Tibial artery (tissue), 4 donors: Measurements from ENCODE around the gene STAB2.

Experiments used
- DNase-seq, 2 donors: peaks; one replicate each; pipeline ENCODE4 v3.0.0-alpha.2; 2019
- H3K27ac ChIP-seq, 2 donors: fragments of 200-600 bp; sonication (generic) in 1 of 2; 1 replicate in 1 of 2; 2 replicates in 1 of 2; pipeline ENCODE4 v1.5.1; 2018 to 2019; ENCODE audit warnings: mild to moderate bottlenecking in 1 of 2
- H3K27me3 ChIP-seq, 2 donors: fragments of 200-600 bp; sonication (generic) in 1 of 2; one replicate each; pipeline versions ENCODE4 v1.5.1 to v1.6.0; 2016 to 2019
- H3K36me3 ChIP-seq, 3 donors: fragments of 200-600 bp; sonication (generic) in 2 of 3; one replicate each; pipeline ENCODE4 v1.5.1; 2016 to 2019; ENCODE audit warnings: mild to moderate bottlenecking in 2 of 3
- H3K4me1 ChIP-seq, 4 donors: fragments of 200-600 bp; sonication (generic) in 2 of 4; 1 replicate in 3 of 4; 2 replicates in 1 of 4; pipeline ENCODE4 v1.5.1; 2016 to 2019
- H3K4me3 ChIP-seq, 2 donors: fragments of 200-600 bp; sonication (generic) in 1 of 2; 1 replicate in 1 of 2; 2 replicates in 1 of 2; pipeline ENCODE4 v1.5.1; 2018 to 2019; ENCODE audit warnings: mild to moderate bottlenecking in 2 of 2
- H3K9me3 ChIP-seq, 3 donors: fragments of 200-600 bp; sonication (generic) in 1 of 3; one replicate each; pipeline ENCODE4 v1.5.1; 2016 to 2019
- intact Hi-C: fragments of 100-400 bp; cut with DNase I; formaldehyde crosslinking; loops from one replicate; pipeline ENCODE4 v1.15.0; 2023; ENCODE audit warnings: low total_unique reads
- TF ChIP-seq, protein P1 (sequence below), 2 experiments: fragments of 200-600 bp in 1 of 2; fragments of 450-650 bp in 1 of 2; IDR thresholded peaks; one replicate each; pipeline ENCODE4 v1.5.1; 2017 to 2019; ENCODE audit warnings: antibody characterized with exemption in 2 of 2, mild to moderate bottlenecking in 1 of 2, moderate library complexity in 1 of 2

The STAB2 gene

DNA sequence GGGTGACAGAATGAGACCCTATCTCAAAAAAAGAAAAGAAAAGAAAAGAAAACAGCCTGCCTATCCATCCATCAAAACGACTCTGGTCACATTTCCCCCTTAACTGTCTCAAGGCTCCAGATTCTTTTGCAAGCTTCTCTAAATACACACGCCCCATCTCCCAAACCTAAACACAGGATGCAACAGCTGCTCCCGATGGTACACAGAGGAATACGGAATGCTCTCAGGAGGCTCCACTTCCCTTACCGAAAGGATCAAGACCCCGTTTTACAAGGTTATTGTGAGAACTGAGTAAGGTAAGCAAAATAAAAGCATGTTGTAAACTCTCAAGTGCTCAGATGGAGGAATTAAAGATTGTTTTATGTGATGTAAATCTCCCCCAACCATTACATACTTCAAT lies 191.7 kb downstream of the STAB2 start:
- H3K4me1 ChIP-seq = peaks cover 0 to 16% (median 3%) of the 10 kb centered on the region in 4 donors
- peaks cover 78 to 84% (median 78%) of the 10 kb centered on the region in 3 donors for H3K36me3 ChIP-seq
- H3K9me3 ChIP-seq = no peaks in the 10 kb centered on the region
- no peak for DNase-seq
- TF ChIP-seq, protein P1, sequence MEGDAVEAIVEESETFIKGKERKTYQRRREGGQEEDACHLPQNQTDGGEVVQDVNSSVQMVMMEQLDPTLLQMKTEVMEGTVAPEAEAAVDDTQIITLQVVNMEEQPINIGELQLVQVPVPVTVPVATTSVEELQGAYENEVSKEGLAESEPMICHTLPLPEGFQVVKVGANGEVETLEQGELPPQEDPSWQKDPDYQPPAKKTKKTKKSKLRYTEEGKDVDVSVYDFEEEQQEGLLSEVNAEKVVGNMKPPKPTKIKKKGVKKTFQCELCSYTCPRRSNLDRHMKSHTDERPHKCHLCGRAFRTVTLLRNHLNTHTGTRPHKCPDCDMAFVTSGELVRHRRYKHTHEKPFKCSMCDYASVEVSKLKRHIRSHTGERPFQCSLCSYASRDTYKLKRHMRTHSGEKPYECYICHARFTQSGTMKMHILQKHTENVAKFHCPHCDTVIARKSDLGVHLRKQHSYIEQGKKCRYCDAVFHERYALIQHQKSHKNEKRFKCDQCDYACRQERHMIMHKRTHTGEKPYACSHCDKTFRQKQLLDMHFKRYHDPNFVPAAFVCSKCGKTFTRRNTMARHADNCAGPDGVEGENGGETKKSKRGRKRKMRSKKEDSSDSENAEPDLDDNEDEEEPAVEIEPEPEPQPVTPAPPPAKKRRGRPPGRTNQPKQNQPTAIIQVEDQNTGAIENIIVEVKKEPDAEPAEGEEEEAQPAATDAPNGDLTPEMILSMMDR (IDR thresholded peaks at IDR 0.05) = no peak
- no peaks in the 10 kb centered on the region for H3K27me3 ChIP-seq
- H3K27ac ChIP-seq = no peak overlapping the region
- intact Hi-C loops = no loop called here
- no peak overlapping the region for H3K4me3 ChIP-seq

- Histone ChIP-seq H3K9me3 (no peaks in the 10 kb centered on the region), H3K36me3 (peaks cover 85 to 91% (median 86%) of the 10 kb centered on the region in 3 donors), H3K4me1 (peaks cover 0 to 15% (median 0%) of the 10 kb centered on the region in 4 donors), H3K27me3 (no peaks in the 10 kb centered on the region), H3K27ac (no peak overlapping the region), H3K4me3 (no peak overlapping the region)
- no peak for DNase-seq
- intact Hi-C loops = no loop called here
- TF ChIP-seq, protein P1 (IDR thresholded peaks at IDR 0.05) = no peak
Observed at GRCh38 chr12:103779410-103780092, 192.5 kb downstream of the STAB2 start.

GRCh38 chr12:103780093-103780440 lies 193.0 kb downstream of the STAB2 start:
- Histone ChIP-seq H3K4me1 (peaks cover 0 to 11% (median 0%) of the 10 kb centered on the region in 4 donors), H3K27ac (no peak overlapping the region), H3K27me3 (no peaks in the 10 kb centered on the region), H3K36me3 (peaks cover 89 to 96% (median 89%) of the 10 kb centered on the region in 3 donors), H3K9me3 (no peaks in the 10 kb centered on the region), H3K4me3 (no peak overlapping the region)
- no peak for DNase-seq
- intact Hi-C loops = no loop called here
- TF ChIP-seq, protein P1 (IDR thresholded peaks at IDR 0.05) = no peak

GRCh38 chr12:103780992-103781391 lies 193.9 kb downstream of the STAB2 start:
- peaks cover 0 to 7% (median 0%) of the 10 kb centered on the region in 4 donors for H3K4me1 ChIP-seq
- H3K9me3 ChIP-seq = no peaks in the 10 kb centered on the region
- H3K36me3 ChIP-seq = peaks cover 85 to 92% (median 86%) of the 10 kb centered on the region in 3 donors
- H3K27ac ChIP-seq = no peak overlapping the region
- intact Hi-C loops = no loop called here
- H3K4me3 ChIP-seq = no peak overlapping the region
- DNase-seq = no peak
- H3K27me3 ChIP-seq = no peaks in the 10 kb centered on the region
- TF ChIP-seq, protein P1 (IDR thresholded peaks at IDR 0.05) = no peak

DNA sequence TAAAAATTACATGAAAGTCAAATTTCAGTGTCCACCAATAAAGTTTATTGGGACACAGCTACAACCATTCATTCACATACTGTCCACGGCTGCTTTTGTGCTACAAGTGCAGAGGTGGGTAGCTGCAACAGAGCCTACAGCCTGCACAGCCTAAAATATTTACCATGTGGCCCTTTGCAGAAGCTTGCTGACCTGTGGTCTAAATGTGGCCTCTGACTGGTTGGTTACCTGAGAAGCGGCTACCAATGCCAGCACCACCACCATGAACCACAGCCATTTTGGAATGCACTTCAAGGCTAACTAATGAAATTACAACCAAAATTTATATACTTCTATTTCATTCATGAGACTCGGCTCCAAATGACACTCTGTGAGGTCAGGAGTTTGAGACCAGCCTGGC lies 195.3 kb downstream of the STAB2 start:
- intact Hi-C loops = no loop called here
- H3K27me3 ChIP-seq = no peaks in the 10 kb centered on the region
- no peak overlapping the region for H3K4me3 ChIP-seq
- H3K27ac ChIP-seq = no peak overlapping the region
- no peak for DNase-seq
- peaks cover 78 to 87% (median 80%) of the 10 kb centered on the region in 3 donors for H3K36me3 ChIP-seq
- H3K4me1 ChIP-seq = peaks cover 0 to 7% (median 0%) of the 10 kb centered on the region in 4 donors
- TF ChIP-seq, protein P1 (IDR thresholded peaks at IDR 0.05) = no peak
- no peaks in the 10 kb centered on the region for H3K9me3 ChIP-seq
